ENCODE data around the gene CLDN24. TPM values are rescaled to one million over a fixed set of nuclear protein-coding genes. Genes with fewer than 3 reads are reported as not detected.

The CLDN24 gene
- total RNA-seq, 1 donor from 2014 or later, result not detected

DNA sequence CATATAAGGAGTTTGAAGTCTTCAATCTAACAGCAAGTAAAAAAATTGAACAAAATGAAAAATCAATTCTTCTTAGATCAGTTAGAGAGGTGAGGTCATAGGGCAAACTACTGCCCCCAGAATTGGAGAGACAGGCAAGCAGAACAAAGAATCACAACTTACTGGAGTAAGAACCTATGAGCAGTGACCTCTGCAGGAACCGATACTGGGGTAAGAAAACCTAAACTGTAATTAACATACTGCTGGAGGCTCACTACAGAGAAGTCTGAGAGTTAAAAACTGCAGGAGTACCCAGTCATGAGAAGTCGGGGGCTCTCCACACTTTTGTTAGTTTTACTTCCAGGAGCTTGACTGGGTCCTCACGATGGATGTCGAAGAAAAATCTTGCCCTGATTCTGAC is 18.2 kb downstream of the CLDN24 start:
- no peaks in the 10 kb centered on the region for H3K27me3 Mint-ChIP-seq (ENCODE audit: unreplicated experiment)
- H3K36me3 Mint-ChIP-seq (ENCODE audit: unreplicated experiment), result no peaks in the 10 kb centered on the region

DNA sequence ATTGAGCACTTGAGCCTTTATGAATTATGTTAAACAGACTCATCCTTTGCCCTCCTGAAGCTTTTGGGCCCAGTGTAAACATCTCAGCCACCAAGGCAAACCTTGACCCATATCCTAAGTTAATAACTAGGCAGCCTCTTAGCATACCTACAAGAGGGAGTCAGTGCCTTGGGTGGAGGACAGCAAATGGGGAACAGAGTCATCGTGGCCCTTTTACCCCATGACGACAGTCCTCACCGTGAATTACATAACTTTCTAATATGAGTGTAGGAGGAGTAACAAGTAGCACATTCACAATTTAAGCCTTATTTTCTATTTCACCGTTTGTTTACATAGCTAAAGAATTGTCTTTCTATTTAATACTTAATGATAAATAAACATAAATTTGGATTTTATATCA is 18.9 kb downstream of the CLDN24 start:
- no peaks in the 10 kb centered on the region for H3K9me3 Mint-ChIP-seq (ENCODE audit: unreplicated experiment)
- H3K27ac Mint-ChIP-seq (ENCODE audit: unreplicated experiment), result no peak overlapping the region
- H3K4me3 Mint-ChIP-seq (ENCODE audit: unreplicated experiment), result no peak overlapping the region
- no peaks in the 10 kb centered on the region for H3K36me3 Mint-ChIP-seq (ENCODE audit: unreplicated experiment)
- H3K27me3 Mint-ChIP-seq (ENCODE audit: unreplicated experiment), result no peaks in the 10 kb centered on the region
- DNase-seq, result no peak
- H3K4me1 Mint-ChIP-seq (ENCODE audit: low read depth, unreplicated experiment), result no peaks in the 10 kb centered on the region
- TF ChIP-seq, protein P1, sequence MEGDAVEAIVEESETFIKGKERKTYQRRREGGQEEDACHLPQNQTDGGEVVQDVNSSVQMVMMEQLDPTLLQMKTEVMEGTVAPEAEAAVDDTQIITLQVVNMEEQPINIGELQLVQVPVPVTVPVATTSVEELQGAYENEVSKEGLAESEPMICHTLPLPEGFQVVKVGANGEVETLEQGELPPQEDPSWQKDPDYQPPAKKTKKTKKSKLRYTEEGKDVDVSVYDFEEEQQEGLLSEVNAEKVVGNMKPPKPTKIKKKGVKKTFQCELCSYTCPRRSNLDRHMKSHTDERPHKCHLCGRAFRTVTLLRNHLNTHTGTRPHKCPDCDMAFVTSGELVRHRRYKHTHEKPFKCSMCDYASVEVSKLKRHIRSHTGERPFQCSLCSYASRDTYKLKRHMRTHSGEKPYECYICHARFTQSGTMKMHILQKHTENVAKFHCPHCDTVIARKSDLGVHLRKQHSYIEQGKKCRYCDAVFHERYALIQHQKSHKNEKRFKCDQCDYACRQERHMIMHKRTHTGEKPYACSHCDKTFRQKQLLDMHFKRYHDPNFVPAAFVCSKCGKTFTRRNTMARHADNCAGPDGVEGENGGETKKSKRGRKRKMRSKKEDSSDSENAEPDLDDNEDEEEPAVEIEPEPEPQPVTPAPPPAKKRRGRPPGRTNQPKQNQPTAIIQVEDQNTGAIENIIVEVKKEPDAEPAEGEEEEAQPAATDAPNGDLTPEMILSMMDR (IDR thresholded peaks at IDR 0.05; ENCODE audit: partially characterized antibody, unreplicated experiment), result no peak

More for the DNA sequence above, 18.2 kb downstream of the CLDN24 start:
- H3K9me3 Mint-ChIP-seq (ENCODE audit: unreplicated experiment), result no peaks in the 10 kb centered on the region
- H3K27ac Mint-ChIP-seq (ENCODE audit: unreplicated experiment), result no peak overlapping the region
- no peaks in the 10 kb centered on the region for H3K4me1 Mint-ChIP-seq (ENCODE audit: low read depth, unreplicated experiment)
- TF ChIP-seq, protein P1 (IDR thresholded peaks at IDR 0.05; ENCODE audit: partially characterized antibody, unreplicated experiment), result no peak
- DNase-seq, result no peak
- H3K4me3 Mint-ChIP-seq (ENCODE audit: unreplicated experiment), result no peak overlapping the region

DNA sequence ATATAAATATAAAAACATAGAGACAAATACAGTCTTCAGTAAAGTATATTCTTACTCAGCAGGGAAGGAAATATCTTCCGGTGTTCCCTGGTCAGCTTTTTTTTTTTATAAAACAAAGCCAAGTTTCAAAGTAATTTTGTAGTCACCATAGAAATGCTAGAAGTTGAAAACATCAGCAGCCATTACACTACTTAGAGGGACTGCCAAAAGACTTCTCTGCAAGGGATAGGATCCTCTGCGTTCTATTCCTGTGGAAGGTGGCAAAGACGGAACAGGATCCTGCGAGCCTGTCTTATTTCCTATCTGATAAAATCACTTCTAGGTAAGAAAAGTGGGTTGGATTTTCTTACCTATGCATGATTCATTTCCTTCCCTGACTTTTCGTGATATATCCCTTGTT is 21.6 kb downstream of the CLDN24 start:
- H3K4me1 Mint-ChIP-seq (ENCODE audit: low read depth, unreplicated experiment), result no peaks in the 10 kb centered on the region
- H3K27ac Mint-ChIP-seq (ENCODE audit: unreplicated experiment), result no peak overlapping the region
- no peak overlapping the region for H3K4me3 Mint-ChIP-seq (ENCODE audit: unreplicated experiment)
- TF ChIP-seq, protein P1 (IDR thresholded peaks at IDR 0.05; ENCODE audit: partially characterized antibody, unreplicated experiment), result no peak
- H3K27me3 Mint-ChIP-seq (ENCODE audit: unreplicated experiment), result no peaks in the 10 kb centered on the region
- no peak for DNase-seq
- H3K36me3 Mint-ChIP-seq (ENCODE audit: unreplicated experiment), result no peaks in the 10 kb centered on the region
- H3K9me3 Mint-ChIP-seq (ENCODE audit: unreplicated experiment), result no peaks in the 10 kb centered on the region

DNA sequence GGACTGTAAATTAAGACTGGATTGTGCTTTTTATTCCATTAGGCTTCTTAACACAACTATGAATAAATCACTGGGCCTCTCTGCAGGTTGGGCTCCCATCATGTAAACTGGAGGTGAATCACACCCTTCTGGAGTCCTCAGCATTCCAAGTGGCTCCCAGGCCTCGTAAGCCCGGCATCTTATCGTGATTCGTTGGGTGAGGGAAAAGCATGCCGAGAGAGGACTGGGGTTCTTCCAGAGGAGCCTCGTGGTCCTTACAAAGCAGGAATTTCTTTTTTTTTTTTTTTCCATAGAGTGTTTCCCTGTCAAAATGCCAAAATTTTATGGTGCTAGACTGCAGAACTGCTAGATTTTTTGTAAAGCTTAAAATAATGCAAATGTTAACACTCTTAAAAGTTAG is 22.2 kb downstream of the CLDN24 start:
- Mint-ChIP-seq H3K4me3 (ENCODE audit: unreplicated experiment) (no peak overlapping the region), H3K36me3 (ENCODE audit: unreplicated experiment) (no peaks in the 10 kb centered on the region), H3K27ac (ENCODE audit: unreplicated experiment) (no peak overlapping the region), H3K27me3 (ENCODE audit: unreplicated experiment) (no peaks in the 10 kb centered on the region), H3K4me1 (ENCODE audit: low read depth, unreplicated experiment) (no peaks in the 10 kb centered on the region), H3K9me3 (ENCODE audit: unreplicated experiment) (no peaks in the 10 kb centered on the region)
- no peak for DNase-seq
- TF ChIP-seq, protein P1 (IDR thresholded peaks at IDR 0.05; ENCODE audit: partially characterized antibody, unreplicated experiment), result no peak

DNA sequence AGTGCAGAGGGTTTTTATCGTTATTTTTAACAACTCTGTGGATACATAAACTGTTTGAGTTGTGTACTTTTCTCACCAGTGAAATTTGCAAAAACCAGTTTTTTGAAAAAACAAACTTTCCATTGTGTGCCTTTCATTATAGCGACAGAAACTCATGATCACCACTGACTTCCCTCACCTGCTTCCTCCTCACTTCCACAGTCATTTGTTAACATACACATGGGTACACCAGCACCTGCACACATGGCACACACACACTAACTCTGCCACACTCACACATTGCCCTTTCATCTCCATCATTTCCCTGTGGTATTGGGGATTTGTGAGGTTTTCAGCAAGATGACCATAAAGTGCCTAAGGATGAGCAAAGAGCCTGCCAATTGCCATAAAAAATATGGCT is 22.8 kb downstream of the CLDN24 start:
- Mint-ChIP-seq H3K27ac (ENCODE audit: unreplicated experiment) (no peak overlapping the region), H3K9me3 (ENCODE audit: unreplicated experiment) (no peaks in the 10 kb centered on the region), H3K27me3 (ENCODE audit: unreplicated experiment) (no peaks in the 10 kb centered on the region), H3K4me1 (ENCODE audit: low read depth, unreplicated experiment) (no peaks in the 10 kb centered on the region), H3K36me3 (ENCODE audit: unreplicated experiment) (no peaks in the 10 kb centered on the region), H3K4me3 (ENCODE audit: unreplicated experiment) (no peak overlapping the region)
- TF ChIP-seq, protein P1 (IDR thresholded peaks at IDR 0.05; ENCODE audit: partially characterized antibody, unreplicated experiment), result no peak
- no peak for DNase-seq

Measured in glutamatergic neuron (in vitro differentiated cells).